NCI-H1417 treated with DMSO at 0.1 percent for 48 hours (cell line): ENCODE data around the gene RCE1.
A peak's percentile ranks its signal among the peaks of the same experiment; 100 is the strongest.

Experiments used
- DNase-seq: peaks from one replicate; lab custom pipeline; 2025; lab: John Stamatoyannopoulos, UW

The RCE1 gene

GRCh38 chr11:66869567-66869870, 26.3 kb downstream of the RCE1 start:
- DNase-seq, result no peak

GRCh38 chr11:66870131-66870530, 26.9 kb downstream of the RCE1 start:
- no peak for DNase-seq

GRCh38 chr11:66870616-66871520, 27.6 kb downstream of the RCE1 start:
- no peak for DNase-seq

GRCh38 chr11:66871521-66871901, 28.3 kb downstream of the RCE1 start:
- DNase-seq, result no peak

- no peak for DNase-seq
Measured at GRCh38 chr11:66874232-66874631, 31.0 kb downstream of the RCE1 start.

GRCh38 chr11:66875378-66875777, 32.1 kb downstream of the RCE1 start:
- no peak for DNase-seq

- DNase-seq, result no peak
Measured at GRCh38 chr11:66877588-66878385, 34.5 kb downstream of the RCE1 start.

GRCh38 chr11:66878474-66878873, 35.2 kb downstream of the RCE1 start:
- DNase-seq, result no peak

GRCh38 chr11:66879000-66879399, 35.8 kb downstream of the RCE1 start:
- DNase-seq, result no peak

GRCh38 chr11:66879583-66879982, 36.3 kb downstream of the RCE1 start:
- DNase-seq, result no peak

- no peak for DNase-seq
Measured at GRCh38 chr11:66879999-66880398, 36.8 kb downstream of the RCE1 start.

GRCh38 chr11:66880496-66881450, 37.5 kb downstream of the RCE1 start:
- peak; percentile 32 for DNase-seq

- DNase-seq, result no peak
Measured at GRCh38 chr11:66881451-66881835, 38.2 kb downstream of the RCE1 start.

GRCh38 chr11:66881927-66882452, 38.7 kb downstream of the RCE1 start:
- DNase-seq, result no peak

- DNase-seq, result peak; percentile 57
Measured at GRCh38 chr11:66882561-66883015, 39.3 kb downstream of the RCE1 start.

GRCh38 chr11:66883016-66883965, 40.0 kb downstream of the RCE1 start:
- no peak for DNase-seq

GRCh38 chr11:66884443-66884842, 41.2 kb downstream of the RCE1 start:
- no peak for DNase-seq

- DNase-seq, result no peak
Measured at GRCh38 chr11:66885469-66885868, 42.2 kb downstream of the RCE1 start.

GRCh38 chr11:66885950-66886440, 42.8 kb downstream of the RCE1 start:
- DNase-seq, result no peak

GRCh38 chr11:66886671-66887221, 43.5 kb downstream of the RCE1 start:
- DNase-seq, result no peak
